GM12875 (cell line): ENCODE data around the gene CD38.
A peak's percentile ranks its signal among the peaks of the same experiment; 100 is the strongest.
"Not testable (repeated sequence)": the region's sequence is repeated elsewhere in the genome, so short reads cannot be mapped to it uniquely, and the experiment has no call there.

Source experiments
- H3K4me3 ChIP-seq: one replicate; pipeline ENCODE4 v1.5.1; 2011; ENCODE audit warnings: low read depth, low read length, control low read depth
- TF ChIP-seq, protein P1 (sequence below): IDR thresholded peaks from 2 replicates; pipeline ENCODE4 v1.5.1; 2011; ENCODE audit warnings: low read depth, mild to moderate bottlenecking, control low read depth, inconsistent platforms, low read length, moderate library complexity, borderline replicate concordance; ENCODE audit not compliant: insufficient read depth

The CD38 gene

DNA sequence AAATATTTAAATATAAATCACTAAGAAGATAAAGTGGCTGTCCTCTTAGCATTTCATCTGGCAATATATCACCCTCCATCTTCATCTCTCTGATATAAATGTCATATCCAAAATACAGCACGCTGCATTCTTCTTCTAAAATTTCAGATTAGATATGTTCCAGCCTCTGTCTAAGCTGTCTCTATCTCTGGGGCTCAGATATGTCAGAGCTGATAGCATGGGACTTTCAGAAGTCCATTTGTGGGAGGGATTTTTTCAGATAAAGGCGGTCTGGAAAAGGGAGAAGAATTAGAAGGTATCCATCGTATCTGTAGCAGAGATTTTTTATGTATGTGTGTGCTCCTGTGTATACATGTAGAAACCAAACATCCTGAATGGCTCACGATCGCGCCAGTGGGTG is 25.0 kb upstream of the CD38 start:
- TF ChIP-seq, protein P1, sequence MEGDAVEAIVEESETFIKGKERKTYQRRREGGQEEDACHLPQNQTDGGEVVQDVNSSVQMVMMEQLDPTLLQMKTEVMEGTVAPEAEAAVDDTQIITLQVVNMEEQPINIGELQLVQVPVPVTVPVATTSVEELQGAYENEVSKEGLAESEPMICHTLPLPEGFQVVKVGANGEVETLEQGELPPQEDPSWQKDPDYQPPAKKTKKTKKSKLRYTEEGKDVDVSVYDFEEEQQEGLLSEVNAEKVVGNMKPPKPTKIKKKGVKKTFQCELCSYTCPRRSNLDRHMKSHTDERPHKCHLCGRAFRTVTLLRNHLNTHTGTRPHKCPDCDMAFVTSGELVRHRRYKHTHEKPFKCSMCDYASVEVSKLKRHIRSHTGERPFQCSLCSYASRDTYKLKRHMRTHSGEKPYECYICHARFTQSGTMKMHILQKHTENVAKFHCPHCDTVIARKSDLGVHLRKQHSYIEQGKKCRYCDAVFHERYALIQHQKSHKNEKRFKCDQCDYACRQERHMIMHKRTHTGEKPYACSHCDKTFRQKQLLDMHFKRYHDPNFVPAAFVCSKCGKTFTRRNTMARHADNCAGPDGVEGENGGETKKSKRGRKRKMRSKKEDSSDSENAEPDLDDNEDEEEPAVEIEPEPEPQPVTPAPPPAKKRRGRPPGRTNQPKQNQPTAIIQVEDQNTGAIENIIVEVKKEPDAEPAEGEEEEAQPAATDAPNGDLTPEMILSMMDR = no peak
- H3K4me3 ChIP-seq = no peak overlapping the region

DNA sequence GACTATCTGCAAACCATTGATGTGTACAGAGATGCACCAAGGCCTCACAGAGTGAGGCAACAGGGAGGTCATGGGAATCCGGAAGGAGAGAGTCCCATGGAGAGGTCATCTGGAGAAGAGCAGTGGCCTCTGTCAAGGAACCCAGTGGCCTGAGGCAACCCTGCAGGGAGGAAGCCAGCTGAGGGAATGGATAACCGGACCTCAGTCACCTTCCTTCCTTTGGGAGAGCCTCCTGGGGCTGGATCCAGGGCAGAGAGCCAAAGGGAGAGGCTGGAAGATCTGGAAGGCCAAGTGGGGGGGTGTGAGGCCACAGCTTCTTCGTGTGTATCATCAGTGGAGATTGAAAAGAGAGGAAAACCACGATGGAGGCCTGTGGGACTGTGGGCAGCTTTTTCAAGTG is 24.3 kb upstream of the CD38 start:
- no peak overlapping the region for H3K4me3 ChIP-seq
- TF ChIP-seq, protein P1 = no peak

DNA sequence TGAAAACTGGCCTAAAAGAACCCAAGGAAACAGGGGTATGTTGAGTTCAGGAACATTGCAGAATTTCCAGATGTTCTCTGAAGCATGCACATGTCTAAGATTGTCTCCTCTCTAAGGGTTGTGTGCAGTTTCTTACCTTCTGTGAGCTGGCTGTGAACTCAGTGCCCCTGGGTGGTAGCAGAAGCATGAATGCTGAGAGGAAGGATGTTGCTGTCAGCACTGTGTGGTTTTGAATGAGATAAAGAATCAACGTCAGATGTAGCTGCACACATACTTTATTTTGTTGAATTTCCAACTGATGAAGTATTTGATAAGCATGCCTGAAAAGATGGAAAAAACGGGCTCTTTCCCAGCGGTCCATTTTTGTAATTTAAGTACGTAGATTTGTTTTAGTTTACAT is 23.8 kb upstream of the CD38 start:
- TF ChIP-seq, protein P1 = no peak
- no peak overlapping the region for H3K4me3 ChIP-seq

DNA sequence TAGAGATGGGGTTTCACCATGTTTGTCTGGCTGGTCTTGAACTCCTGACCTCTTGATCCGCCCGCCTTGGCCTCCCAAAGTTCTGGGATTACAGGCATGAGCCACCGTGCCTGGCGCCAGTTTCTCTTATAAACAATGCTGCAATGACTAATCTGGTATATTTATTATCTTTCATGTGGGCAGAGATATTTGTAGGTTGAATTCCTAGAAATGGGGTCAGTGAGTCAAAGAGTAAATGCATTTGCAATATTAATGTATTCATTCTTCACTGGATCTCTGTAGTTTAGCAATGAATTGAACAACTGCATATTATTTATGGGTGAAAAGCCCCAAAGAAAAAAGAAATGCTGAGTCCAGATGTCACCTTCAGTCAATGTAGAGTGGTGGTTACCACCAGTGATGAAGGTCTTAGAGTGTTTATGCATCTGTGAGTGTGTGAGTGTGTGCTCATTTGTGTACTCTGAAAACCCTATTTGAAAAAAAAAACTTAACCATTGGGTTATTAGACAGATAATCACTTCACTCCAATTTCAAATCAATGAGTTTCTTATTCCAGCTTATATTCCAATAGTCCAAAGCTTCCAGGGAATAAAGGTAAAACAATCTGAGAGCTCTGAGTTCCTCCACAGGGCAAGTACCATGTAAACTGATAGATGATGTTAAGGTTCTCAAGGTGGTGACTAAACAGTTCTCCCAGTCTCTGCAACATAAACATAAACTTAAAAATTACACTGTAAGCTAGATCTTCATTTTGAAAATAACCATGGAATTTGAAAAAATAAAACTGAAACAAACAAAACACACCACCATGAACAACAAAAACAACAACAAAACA is 22.6 kb upstream of the CD38 start:
- TF ChIP-seq, protein P1 = no peak
- no peak overlapping the region for H3K4me3 ChIP-seq

DNA sequence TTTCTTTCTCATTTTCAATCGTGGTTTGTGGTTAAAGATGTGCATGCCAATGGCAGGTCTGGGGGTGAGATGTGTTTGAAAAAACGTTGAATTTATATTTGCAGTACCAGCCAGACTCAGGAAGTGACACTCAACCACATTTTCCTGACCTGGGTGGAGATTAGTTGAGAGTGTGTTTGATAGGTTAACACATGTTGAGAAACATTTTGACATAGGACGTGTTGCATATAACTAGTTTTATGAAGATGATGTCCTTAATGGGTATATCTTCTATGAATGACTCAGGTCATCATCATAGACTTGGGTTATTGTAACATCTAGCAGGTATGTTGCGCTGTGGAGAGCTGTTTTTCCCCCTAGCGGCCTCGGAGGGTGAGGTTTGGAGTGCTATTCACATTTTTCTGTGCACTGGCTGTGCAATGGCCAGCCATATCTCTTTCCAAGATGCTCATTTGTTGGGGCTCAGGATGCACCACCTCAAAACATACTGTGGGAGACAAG is 21.7 kb upstream of the CD38 start:
- TF ChIP-seq, protein P1 = peak; percentile 62; the same call in 1 of the 2 replicates
- H3K4me3 ChIP-seq = no peak overlapping the region

DNA sequence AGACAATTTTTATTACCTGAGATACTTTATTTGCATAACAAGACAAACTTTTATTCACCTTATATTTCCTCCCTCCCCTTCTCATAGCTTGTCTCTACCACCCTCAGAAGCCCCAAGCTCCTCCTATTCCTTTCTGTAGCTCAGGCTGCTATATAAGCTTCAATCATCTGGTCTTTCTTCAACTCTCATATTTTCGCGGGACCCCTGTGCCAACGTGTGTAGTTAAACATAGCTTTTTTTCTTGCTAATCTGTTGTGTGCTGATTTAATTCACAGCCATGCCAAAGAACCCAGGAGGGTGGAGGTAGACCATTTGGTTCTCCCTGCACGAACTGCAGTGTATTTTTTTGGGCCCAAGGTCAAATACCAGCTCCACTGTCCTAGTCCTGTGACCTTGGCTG is 21.1 kb upstream of the CD38 start:
- TF ChIP-seq, protein P1 = no peak
- no peak overlapping the region for H3K4me3 ChIP-seq

DNA sequence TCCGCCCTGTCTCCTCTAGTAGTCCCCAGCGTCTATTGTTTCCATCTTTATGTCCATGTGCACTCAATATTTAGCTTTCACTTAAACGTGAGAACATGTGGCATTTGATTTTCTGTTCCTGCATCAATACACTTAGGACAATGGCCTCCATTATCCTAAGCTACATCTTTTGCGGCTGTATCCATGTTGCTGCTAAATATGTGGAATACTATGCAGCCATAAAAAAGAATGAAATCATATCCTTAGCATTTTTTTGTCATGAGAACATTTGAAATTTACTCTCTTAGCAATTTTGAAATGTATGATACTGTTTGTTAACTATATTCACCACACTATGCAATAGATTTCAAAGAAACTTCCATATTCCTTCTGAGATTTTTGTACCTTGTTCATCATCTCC is 19.8 kb upstream of the CD38 start:
- TF ChIP-seq, protein P1 = no peak
- H3K4me3 ChIP-seq = no peak overlapping the region

DNA sequence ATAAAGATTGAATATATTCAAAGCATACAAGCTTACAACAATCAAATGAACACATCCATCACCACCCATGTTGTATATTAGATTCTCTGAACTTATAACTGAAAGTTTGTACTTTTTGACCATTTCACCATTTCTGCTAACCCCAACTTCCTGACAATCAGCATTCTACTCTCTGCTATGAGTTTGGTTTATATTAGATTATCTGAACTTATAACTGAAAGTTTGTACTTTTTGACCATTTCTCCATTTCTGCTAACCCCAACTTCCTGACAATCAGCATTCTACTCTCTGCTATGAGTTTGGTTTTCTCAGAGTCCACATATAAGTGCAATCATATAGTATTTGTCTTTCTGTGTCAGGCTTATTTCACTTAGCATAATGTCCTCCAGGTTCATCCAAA is 15.7 kb upstream of the CD38 start:
- not testable (repeated sequence) for H3K4me3 ChIP-seq
